ENCODE results near the gene NRG3.
A peak's percentile ranks its signal among the peaks of the same experiment; 100 is the strongest.

GRCh38 chr10:82221601-82222149 is 346.7 kb downstream of the NRG3 start:
- TF ChIP-seq CTCF (IDR thresholded peaks at IDR 0.05) (peak in 1 of 4 experiments; percentile 29), POLR2A (IDR thresholded peaks at IDR 0.05) (no peak), POLR2AphosphoS5 (IDR thresholded peaks at IDR 0.05) (no peak)

Data from prostate gland (tissue), 2 donors.